ENCODE data around the gene SLC31A1.

GRCh38 chr9:113261917-113262671 lies 40.8 kb downstream of the SLC31A1 start:
- TF ChIP-seq CTCF (IDR thresholded peaks at IDR 0.05) (no peak), POLR2A (IDR thresholded peaks at IDR 0.05) (no peak)

All from body of pancreas (tissue), 4 donors.